Pancreas (tissue), 10 donors: Measurements from ENCODE around the gene SLC24A3. TPM values are rescaled to one million over a fixed set of nuclear protein-coding genes. Genes with fewer than 3 reads are reported as not detected.
A peak's percentile ranks its signal among the peaks of the same experiment; 100 is the strongest.

ENCODE experiments used
- ATAC-seq, 4 donors: fragments of 200-7000 bp; cut with Tn5 transposase; one replicate each; pipeline versions ENCODE4 v1.8.0 to v1.9.1; 2020; ENCODE audit warnings: mild to moderate bottlenecking in 4 of 4, moderate library complexity in 4 of 4
- DNase-seq, 6 donors: peaks; one replicate each; pipeline ENCODE4 v3.0.0-alpha.2; 2020
- FAIRE-seq: peaks from 2 replicates; lab custom pipeline; 2012; peaks lifted over from hg19 to GRCh38; lab: Jason Lieb, UNC
- H3K27ac ChIP-seq, 4 donors: fragments of 200-600 bp; sonication (generic); 1 replicate in 3 of 4; 2 replicates in 1 of 4; pipeline versions ENCODE4 v1.5.0 to v1.8.0; 2020
- H3K27me3 ChIP-seq, 4 donors: fragments of 200-600 bp; one replicate each; pipeline ENCODE4 v1.8.0; 2021
- H3K36me3 ChIP-seq, 3 donors: fragments of 200-600 bp; sonication (generic) in 1 of 3; one replicate each; pipeline versions ENCODE4 v1.5.0 to v1.8.0; 2020 to 2021
- H3K4me1 ChIP-seq, 3 donors: fragments of 200-600 bp; one replicate each; pipeline ENCODE4 v1.8.0; 2021
- H3K4me3 ChIP-seq, 4 donors: fragments of 200-600 bp; sonication (generic) in 2 of 4; one replicate each; pipeline versions ENCODE4 v1.5.0 to v1.8.0; 2020 to 2021
- H3K9me3 ChIP-seq, 4 donors: fragments of 200-600 bp; one replicate each; pipeline ENCODE4 v1.8.0; 2021
- CTCF ChIP-seq, 4 donors: fragments of 200-600 bp; sonication (generic) in 3 of 4; IDR thresholded peaks; one replicate each; pipeline versions ENCODE4 v1.5.0 to v1.8.0; 2021; ENCODE audit warnings: antibody characterized with exemption in 4 of 4
- WGBS, 2 donors: extraction: QIAGEN DNeasy Blood & Tissue Kit; methylation state at CpG; one replicate each; pipeline ENCODE4 v1.1.7; 2013; 5-methylcytosine and 5-hydroxymethylcytosine counted together
- intact Hi-C, 3 donors: fragments of 100-400 bp; cut with DNase I; formaldehyde crosslinking; loops; one replicate each; pipeline versions ENCODE4 v1.11.1 to v1.14.2; 2022
- polyA plus RNA-seq, 2 donors: library from polyadenylated mRNA; stranded (reverse); fragments of 200-250 nt; gene quantifications; one replicate each; pipeline ENCODE4 v1.2.3, GENCODE V29; 2013
- total RNA-seq, 6 donors: library from RNA; stranded (reverse); fragmentation: NEBNext Ultra II Directional in 4 of 6; extraction: Animal tissue kit (Norgen Biotek cat#: 25700) in 4 of 6; gene quantifications; one replicate each; pipeline versions ENCODE4 v1.2.1 to v1.2.4, GENCODE V29; 2021 to 2023
- donor health status: healthy with polysubstance abuse.
- donor health status: DM: no; HTN: no; CAD: no; lungs with moderate emphysema.
- donor health status: DM: no; HTN: no; CAD: no.
- donor health status: control.
- donor health status: control.
- donor health status: Bipolar disorder and iron deficiency.
- donor health status: DM: yes; HTN: yes; CAD: no.
- donor health status: DM: no; HTN: no; CAD: no.
- donor health status: DM: no; HTN: no; CAD: no.
- donor health status: DM: yes; HTN: yes; CAD: no.

SLC24A3 gene
- total and polyA plus RNA-seq, 8 donors: 0.28 to 0.87 (median 0.49) TPM

DNA sequence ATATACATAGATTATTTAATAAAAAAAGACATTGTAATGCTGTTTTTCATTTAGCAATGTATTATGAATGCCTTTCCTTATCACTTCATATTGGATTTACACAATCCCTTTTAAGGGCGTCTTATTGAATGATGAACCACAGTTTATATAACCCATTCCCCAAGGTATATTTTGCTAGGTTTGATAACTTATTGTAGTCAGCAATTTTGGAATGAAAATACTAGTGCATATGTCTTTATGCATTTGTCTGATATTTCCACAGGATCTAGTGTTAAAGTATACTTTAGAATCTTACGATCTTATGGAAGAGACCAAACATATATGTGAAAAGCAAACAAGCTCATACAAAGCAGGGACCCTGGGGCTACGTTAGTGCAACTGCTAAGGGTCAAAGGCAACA, 365.2 kb downstream of the SLC24A3 start:
- ATAC-seq: no peak
- intact Hi-C loops: loop anchor here in 1 of 3 donors (10.0 kb wide), 1 partner anchor 363 kb away; the partner anchor contains the start of gene SLC24A3

DNA sequence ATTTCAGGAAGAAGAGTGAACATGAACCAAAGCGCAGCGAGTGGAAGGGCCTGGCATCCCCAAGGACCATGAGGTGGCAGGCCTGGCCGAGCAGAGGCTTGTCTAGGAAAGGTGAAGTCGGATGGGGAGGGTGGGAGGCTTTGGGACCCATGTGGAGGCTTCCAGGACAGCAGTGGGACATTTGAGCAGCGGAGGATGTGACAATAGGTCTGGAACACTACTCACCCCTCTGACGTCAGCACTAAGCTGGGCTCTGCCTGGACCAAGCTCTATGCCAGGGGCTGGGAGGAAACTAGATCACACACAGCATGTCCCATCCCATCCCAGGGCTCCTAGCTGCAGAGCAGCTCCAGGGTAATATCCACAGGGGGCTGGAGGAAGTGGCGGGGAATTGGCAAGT, 370.3 kb downstream of the SLC24A3 start:
- no peak for TF ChIP-seq CTCF (IDR thresholded peaks at IDR 0.05)

More for the DNA sequence above, 365.2 kb downstream of the SLC24A3 start:
- H3K4me1 ChIP-seq: no peaks in the 10 kb centered on the region
- WGBS, 2 donors: 72 to 77% methylated on average over 3 of the region's 3 CpGs
- H3K9me3 ChIP-seq: no peaks in the 10 kb centered on the region
- H3K27me3 ChIP-seq: no peaks in the 10 kb centered on the region
- DNase-seq (no peak), FAIRE-seq (no peak)
- H3K36me3 ChIP-seq: no peaks in the 10 kb centered on the region
- H3K27ac ChIP-seq: no peak overlapping the region
- no peak for TF ChIP-seq CTCF (IDR thresholded peaks at IDR 0.05)
- no peak overlapping the region for H3K4me3 ChIP-seq

DNA sequence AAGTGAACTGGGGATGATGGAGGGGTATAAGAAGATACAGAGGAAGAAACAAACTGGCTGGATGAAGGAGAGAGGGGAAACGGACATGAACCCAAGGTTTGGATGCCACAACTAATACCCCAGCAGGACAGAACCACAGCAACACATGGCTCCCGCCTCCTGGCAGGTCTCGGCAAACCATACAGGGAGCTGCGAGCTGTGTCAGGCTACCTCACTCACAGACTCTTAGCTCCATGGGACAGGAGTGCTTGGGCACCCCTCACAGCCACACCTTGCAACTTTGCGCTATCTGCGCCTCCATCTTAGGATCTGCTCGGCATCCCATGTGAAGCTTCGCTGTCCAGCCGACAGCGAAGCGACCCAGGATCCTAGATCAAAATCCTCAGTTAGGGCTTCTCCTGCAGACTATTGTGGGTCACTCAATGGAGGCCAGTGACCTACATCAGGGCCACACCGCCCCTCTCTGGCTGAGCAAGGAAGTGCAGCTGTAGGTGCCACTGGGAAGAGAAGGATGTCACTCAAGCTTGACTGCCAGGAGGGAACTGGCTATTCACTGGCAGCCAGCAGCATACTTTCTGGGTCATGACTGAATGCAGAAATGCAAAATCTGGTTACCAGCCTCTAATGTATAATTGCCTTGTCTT, 371.2 kb downstream of the SLC24A3 start:
- FAIRE-seq (no peak), DNase-seq (peak in 5 of 6 donors; percentile 11 to 84 (median 53)), ATAC-seq (peak in 3 of 4 donors; percentile 80 to 89 (median 82))
- no peaks in the 10 kb centered on the region for H3K27me3 ChIP-seq
- no peak overlapping the region for H3K27ac ChIP-seq
- no peak overlapping the region for H3K4me3 ChIP-seq
- intact Hi-C loops: no loop called here
- 35% methylated on average over 12 of the region's 12 CpGs for WGBS, 2 donors
- H3K9me3 ChIP-seq: no peaks in the 10 kb centered on the region
- peak; percentile 26 to 49 (median 42) for TF ChIP-seq CTCF (IDR thresholded peaks at IDR 0.05)
- no peaks in the 10 kb centered on the region for H3K36me3 ChIP-seq
- H3K4me1 ChIP-seq: no peaks in the 10 kb centered on the region

More for the DNA sequence above, 370.3 kb downstream of the SLC24A3 start:
- no peak overlapping the region for H3K4me3 ChIP-seq
- no peaks in the 10 kb centered on the region for H3K9me3 ChIP-seq
- no peaks in the 10 kb centered on the region for H3K4me1 ChIP-seq
- intact Hi-C loops: no loop called here
- 62 to 72% methylated on average over 7 of the region's 7 CpGs for WGBS, 2 donors
- FAIRE-seq (no peak), DNase-seq (no peak), ATAC-seq (no peak)
- H3K27me3 ChIP-seq: no peaks in the 10 kb centered on the region
- H3K36me3 ChIP-seq: no peaks in the 10 kb centered on the region
- H3K27ac ChIP-seq: no peak overlapping the region

DNA sequence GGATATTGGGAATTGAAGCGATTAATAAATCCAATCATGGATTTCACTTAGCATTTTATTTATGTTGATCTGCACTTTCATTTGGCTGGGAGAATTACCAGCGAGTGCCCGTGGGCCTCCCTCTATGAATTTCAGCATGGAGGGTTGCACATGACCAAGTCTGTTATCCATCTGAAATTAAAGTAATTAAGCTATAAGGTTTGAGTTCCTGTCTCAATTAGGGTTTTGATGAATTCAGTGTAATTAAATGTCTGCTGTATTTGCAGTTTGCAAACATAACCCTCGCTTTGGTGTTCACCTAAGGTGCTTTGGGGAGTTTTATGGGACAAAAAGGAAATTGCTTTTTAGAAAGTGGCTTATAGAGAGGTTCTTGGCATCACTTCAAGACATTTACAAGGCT, 375.8 kb downstream of the SLC24A3 start:
- Histone ChIP-seq H3K27me3 (no peaks in the 10 kb centered on the region), H3K36me3 (no peaks in the 10 kb centered on the region), H3K9me3 (no peaks in the 10 kb centered on the region), H3K4me1 (no peaks in the 10 kb centered on the region), H3K27ac (no peak overlapping the region), H3K4me3 (no peak overlapping the region)
- DNase-seq: no peak
- no peak for ATAC-seq
- no peak for TF ChIP-seq CTCF (IDR thresholded peaks at IDR 0.05)
- no peak for FAIRE-seq
- 76 to 83% methylated on average over 4 of the region's 4 CpGs for WGBS, 2 donors
- intact Hi-C loops: no loop called here

GRCh38 chr20:19588732-19589131, 376.3 kb downstream of the SLC24A3 start:
- FAIRE-seq: no peak
- ATAC-seq: peak in 1 of 4 donors; percentile 30
- DNase-seq: no peak
- no peaks in the 10 kb centered on the region for H3K27me3 ChIP-seq
- no peak for TF ChIP-seq CTCF (IDR thresholded peaks at IDR 0.05)
- H3K4me1 ChIP-seq: no peaks in the 10 kb centered on the region
- H3K9me3 ChIP-seq: no peaks in the 10 kb centered on the region
- H3K4me3 ChIP-seq: no peak overlapping the region
- H3K27ac ChIP-seq: no peak overlapping the region
- intact Hi-C loops: no loop called here
- WGBS, 2 donors: 54 to 56% methylated on average over 5 of the region's 5 CpGs
- H3K36me3 ChIP-seq: no peaks in the 10 kb centered on the region
